ENCODE data around the gene ALAD.

ALAD gene

GRCh38 chr9:113360242-113360842, 40.7 kb downstream of the ALAD start:
- no peak for DNase-seq (ENCODE audit: low read depth in 2 of 2)
- H3K4me3 ChIP-seq (replicated peaks in 1 of 2; ENCODE audit: low read depth in 2 of 2, low read length in 2 of 2): no peak overlapping the region
- no peak for TF ChIP-seq CTCF (IDR thresholded peaks at IDR 0.05; ENCODE audit: low read depth, low read length)

DNA sequence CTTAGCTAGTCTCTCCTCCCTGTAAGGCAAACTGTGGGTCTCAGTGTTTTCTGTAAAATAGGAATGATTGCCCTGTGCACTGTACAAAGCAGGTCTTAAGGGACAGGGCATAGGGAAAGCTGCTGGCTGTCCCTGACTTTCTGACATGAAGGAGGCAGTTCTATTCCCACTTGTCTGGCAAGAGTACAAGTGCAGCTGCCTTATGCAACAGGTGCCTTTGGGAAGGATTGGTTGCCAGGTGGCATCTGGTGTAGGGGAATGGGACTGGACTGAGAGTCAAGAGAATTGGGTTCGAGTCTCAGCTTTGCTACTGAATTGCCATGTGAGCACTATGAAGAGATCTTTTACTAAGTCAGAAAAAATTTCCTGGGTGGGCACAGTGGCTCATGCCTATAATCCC, 41.7 kb downstream of the ALAD start:
- H3K4me3 ChIP-seq (replicated peaks in 1 of 2; ENCODE audit: low read depth in 2 of 2, low read length in 2 of 2): no peak overlapping the region
- DNase-seq (ENCODE audit: low read depth in 2 of 2): no peak
- TF ChIP-seq CTCF (IDR thresholded peaks at IDR 0.05; ENCODE audit: low read depth, low read length): no peak

GRCh38 chr9:113356686-113357292, 44.3 kb downstream of the ALAD start:
- DNase-seq (ENCODE audit: low read depth in 2 of 2): no peak
- TF ChIP-seq CTCF (IDR thresholded peaks at IDR 0.05; ENCODE audit: low read depth, low read length): no peak
- H3K4me3 ChIP-seq (replicated peaks in 1 of 2; ENCODE audit: low read depth in 2 of 2, low read length in 2 of 2): no peak overlapping the region

DNA sequence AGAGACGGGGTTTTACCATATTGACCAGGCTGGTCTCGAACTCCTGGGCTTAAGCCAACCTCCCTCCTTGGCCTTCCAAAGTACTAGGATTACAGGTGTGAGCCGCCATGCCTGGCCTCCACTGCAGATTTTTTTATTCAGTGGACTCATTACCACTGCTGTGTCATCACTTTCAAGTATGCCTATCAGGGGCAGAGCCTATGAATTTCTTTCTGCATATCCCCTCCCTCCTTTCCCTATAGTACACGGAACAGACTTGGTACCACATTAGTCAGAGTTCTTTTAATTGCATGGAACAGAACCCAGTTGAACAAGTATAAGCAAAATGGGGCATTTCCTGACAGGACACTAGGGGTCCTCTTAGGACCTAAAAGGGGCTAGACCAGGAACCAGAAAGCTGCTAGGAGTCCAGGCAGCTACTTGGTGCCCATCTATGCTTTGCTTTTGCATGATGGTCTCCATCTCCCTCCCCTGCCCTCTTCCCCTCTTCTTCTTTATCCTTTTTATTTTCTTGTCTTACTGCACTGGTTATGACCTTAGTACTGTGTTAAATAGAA, 46.0 kb downstream of the ALAD start:
- DNase-seq (ENCODE audit: low read depth in 2 of 2): peak; percentile 35 to 43
- H3K4me3 ChIP-seq (replicated peaks in 1 of 2; ENCODE audit: low read depth in 2 of 2, low read length in 2 of 2): no peak overlapping the region
- TF ChIP-seq CTCF (IDR thresholded peaks at IDR 0.05; ENCODE audit: low read depth, low read length): no peak

DNA sequence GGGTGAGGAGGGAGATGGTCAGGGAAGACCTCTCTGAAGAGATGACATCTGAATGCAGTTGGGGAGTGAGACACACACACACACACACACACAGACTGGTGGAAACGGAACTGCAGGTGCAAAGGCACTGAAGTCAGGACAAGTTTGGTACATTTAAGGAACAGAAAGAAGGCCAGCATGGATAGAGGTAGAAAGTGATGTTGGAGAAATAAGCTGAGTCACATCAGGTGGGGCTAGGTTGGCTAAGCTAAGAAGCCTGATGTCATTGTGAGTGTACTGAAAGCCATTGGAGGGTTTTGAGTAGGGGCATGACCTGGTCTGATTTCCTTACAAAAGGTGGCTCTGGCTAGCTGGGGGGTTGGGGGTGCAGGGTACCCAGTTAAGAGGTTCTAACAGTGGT, 48.7 kb downstream of the ALAD start:
- no peak overlapping the region for H3K4me3 ChIP-seq (replicated peaks in 1 of 2; ENCODE audit: low read depth in 2 of 2, low read length in 2 of 2)
- no peak for TF ChIP-seq CTCF (IDR thresholded peaks at IDR 0.05; ENCODE audit: low read depth, low read length)
- DNase-seq (ENCODE audit: low read depth in 2 of 2): no peak

DNA sequence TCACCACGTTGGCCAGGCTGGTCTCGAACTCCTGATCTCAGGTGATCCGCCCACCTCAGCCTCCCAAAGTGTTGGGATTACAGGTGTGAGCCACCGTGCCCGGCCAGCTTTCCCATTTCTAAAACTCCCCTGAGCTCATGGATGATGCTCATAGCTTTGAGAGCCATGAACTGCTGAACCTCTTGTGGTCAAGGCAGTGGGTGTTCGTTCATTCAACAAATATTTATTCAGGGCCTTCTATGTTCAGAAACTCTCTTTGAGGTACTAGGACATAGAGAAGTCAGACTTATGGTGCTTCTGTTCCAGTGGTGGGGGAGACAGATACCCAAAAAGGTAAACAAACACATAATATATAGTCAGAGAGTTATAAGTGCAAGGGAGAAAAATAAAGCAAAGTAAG, 49.1 kb downstream of the ALAD start:
- no peak overlapping the region for H3K4me3 ChIP-seq (replicated peaks in 1 of 2; ENCODE audit: low read depth in 2 of 2, low read length in 2 of 2)
- no peak for TF ChIP-seq CTCF (IDR thresholded peaks at IDR 0.05; ENCODE audit: low read depth, low read length)
- no peak for DNase-seq (ENCODE audit: low read depth in 2 of 2)
